Non-pigmented ciliary epithelial cell (primary cell): ENCODE data around the gene GRIP2.
A peak's percentile ranks its signal among the peaks of the same experiment; 100 is the strongest.

Source experiments
- DNase-seq: peaks from one replicate; pipeline ENCODE4 v3.0.0-alpha.2; 2010; ENCODE audit warnings: low read depth

GRIP2 gene

GRCh38 chr3:14451844-14452739 is 88.0 kb downstream of the GRIP2 start:
- DNase-seq, result peak; percentile 63

DNA sequence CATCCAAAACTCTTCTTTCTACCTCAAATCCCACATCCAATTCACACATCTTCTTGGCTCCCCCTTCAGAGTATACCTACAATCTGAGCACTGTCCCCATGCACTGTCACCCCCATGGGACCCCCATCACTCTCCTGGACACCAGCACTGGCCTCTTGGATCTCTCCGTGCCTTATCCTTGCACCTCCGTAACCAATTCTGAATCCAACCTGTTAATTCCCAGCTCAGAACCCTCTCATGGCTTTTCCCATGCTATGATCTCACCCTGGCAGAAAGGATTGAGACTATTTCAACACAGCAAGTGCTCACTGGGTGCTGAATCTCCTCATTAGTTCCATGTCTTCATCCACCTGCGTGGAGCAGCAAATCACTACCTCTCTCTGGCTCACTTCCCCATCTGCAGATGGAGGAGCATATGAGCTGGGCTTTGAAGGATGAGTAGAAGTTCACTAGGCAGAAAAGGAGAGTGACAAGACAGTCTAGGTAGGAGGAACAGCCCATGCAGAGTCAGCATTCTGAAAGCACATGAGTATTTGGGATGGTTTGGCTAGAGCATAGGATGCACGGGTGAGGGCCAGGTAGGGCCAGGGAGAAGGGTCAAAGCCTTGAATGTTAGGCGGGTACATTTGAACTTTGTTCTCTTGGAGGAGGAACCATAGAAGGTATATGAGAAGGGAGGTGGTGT is 89.1 kb downstream of the GRIP2 start:
- DNase-seq, result no peak

- no peak for DNase-seq
These were observed 89.6 kb downstream of the GRIP2 start for GRCh38 chr3:14450506-14450905.

DNA sequence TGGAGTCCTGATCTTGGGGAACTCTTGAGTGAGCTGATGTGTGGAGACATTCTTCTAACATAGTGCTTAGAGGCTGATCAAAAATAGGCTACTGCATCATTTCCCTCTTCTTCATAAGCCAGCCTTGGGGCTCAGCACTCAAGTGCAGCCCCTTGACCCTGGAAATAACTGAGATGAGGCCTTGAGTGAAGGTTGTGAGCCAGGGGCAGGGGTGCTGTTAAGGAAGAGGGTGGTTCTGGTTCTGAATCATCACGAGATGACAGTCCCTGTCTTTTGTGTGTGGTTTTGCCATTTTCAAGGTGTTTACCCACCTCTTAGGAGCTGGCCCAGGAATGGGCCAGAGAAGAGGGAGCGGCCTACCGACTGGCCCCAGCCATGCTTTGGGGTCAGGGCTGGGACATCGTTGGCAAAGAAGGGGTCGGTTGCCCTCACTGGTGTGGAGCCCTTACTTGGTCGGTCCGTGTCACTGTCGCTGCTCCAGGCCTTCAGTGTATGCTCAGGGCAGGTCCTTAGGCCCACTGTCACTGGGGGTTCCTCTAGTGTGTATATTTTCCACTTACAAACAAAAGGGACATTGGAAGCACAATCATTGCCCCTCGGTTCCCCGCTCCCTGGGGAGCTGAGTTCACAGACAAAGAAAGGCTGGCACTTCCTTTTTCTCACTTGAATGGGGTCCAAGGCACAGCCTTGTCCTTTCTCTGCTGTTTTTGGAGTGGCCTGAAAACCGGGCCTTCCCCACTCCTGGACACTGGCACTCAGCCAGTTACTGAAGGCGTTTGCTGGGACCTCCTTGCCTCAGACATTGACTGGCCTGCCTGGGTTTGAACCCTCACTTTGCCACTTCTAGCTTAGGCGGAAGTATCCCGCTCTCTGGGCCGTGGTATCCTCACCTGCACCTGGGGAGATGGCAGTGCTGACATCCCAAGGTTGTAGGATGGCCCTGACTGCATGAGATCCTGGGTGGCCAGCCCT is 91.1 kb downstream of the GRIP2 start:
- no peak for DNase-seq

DNA sequence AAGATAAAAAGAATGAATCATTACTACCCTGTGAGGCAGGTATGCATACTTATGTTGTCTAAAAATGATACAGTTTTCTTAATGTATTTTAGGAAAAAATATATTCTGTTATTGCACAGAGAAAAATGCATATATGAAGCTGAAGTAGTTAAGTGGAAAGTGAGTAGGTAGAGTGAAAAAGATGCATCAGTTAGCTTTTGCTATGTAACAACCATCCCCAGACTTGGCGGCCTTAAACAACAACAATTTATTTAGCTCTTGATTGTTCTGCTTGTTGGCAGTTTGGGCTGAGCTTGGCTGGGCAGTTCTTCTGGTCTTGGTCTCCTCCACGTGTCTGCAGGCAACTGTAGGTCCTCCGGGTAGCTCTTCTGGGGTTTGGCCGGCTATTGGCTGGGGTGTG is 92.1 kb downstream of the GRIP2 start:
- no peak for DNase-seq

- DNase-seq, result no peak
These were observed 93.1 kb downstream of the GRIP2 start for GRCh38 chr3:14446988-14447570.

GRCh38 chr3:14445773-14446172 is 94.4 kb downstream of the GRIP2 start:
- no peak for DNase-seq

DNA sequence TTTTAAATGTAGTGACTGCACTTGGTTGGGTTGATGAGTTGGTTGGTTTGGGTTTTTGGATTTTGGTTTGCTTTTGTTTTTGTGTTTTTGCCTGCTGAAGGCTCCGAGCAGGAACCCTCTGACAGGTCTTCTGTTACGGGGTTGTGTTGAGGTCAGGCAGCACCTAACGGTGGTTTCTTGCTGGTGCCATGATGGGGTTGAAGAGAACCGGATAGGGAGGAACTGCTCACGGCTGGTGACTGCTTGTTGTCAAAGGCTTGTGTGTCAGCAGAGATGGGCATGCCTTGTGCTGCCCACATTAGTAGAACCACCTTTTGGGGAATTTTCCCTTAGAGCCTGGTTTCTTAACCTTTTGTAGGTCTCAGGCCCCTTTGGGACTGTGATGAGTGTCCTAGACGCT is 95.8 kb downstream of the GRIP2 start:
- no peak for DNase-seq

DNA sequence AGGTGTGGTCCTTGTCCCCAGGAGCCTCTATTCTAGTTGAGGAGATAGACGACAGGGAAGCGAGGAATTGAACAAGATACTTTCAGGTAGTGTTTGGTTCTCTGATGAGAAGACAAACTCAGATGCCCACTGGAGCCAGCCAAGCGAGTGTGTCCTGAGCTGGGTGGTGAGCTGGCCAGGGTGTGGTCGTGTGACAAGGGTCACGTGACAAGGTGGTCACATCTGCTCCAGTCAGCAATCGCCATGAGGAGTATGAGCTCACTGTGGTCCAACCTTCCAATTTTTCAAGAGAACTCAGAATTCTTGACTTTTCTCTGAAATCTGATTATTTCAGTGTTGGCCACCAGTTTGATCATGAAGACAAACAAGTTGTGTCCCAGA is 98.2 kb downstream of the GRIP2 start:
- no peak for DNase-seq

DNA sequence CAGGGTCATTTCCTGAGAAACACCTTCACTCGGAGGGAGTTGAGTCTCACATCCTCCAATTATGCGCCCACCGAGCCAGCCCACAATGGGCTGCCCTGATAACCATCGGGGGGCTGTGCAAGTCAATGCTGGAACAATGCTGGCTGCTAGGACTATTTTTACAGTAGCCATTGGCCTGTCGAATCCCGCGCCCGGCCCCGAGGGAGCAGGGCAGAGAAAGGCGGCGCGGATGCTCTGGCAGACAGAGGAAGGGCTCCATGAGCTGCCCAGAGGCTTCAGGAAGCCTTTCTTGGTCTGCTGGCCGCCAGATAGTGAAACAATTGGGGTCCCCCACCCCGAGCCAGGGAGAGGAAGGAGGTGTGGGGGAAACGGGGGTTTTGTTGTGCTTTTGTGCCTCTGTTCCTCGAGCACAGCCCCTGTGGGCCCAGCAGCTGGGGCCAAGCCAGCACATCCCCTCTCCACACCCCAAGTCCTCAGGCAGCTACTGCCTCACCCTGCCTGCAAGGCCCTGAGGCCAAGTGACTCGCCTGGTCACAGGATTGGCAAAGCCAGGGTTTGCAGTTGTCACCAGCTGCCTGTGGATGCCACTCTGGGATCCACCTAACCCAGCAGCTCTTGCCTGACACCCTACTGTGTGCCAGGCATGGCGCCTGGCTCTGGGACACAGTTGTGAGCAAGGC is 98.8 kb downstream of the GRIP2 start:
- no peak for DNase-seq

GRCh38 chr3:14440531-14441239 is 99.5 kb downstream of the GRIP2 start:
- no peak for DNase-seq

DNA sequence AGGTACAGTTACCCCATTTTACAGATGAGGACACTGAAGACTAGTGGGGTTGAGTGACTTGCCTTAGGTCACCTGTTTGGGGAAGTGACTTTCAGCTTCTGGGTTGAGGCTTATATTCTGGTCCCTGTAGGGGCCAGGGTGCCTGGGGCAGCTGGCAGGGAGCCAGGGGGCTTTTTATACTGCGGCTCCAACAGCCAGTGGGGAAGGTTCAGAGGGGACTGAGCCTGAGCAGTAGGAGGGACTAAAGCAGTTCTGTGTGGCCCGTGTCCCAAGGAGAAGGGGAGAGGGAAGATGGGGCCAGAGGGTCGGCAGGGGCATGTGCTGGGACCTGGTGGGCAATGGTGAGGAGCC is 100.0 kb downstream of the GRIP2 start:
- no peak for DNase-seq

GRCh38 chr3:14439501-14440167 is 100.5 kb downstream of the GRIP2 start:
- peak; percentile 41 for DNase-seq
